C4-2B (cell line): ENCODE results near the gene FBXO27.

Experiments used
- ZFX ChIP-seq: fragments of 450-650 bp; IDR thresholded peaks from 2 replicates; pipeline ENCODE4 v1.6.1; 2017
- TF ChIP-seq, protein P1 (sequence below): fragments of 450-650 bp; conservative IDR thresholded peaks from 2 replicates; pipeline ENCODE4 v1.5.1; 2017; ENCODE audit warnings: mild to moderate bottlenecking

DNA sequence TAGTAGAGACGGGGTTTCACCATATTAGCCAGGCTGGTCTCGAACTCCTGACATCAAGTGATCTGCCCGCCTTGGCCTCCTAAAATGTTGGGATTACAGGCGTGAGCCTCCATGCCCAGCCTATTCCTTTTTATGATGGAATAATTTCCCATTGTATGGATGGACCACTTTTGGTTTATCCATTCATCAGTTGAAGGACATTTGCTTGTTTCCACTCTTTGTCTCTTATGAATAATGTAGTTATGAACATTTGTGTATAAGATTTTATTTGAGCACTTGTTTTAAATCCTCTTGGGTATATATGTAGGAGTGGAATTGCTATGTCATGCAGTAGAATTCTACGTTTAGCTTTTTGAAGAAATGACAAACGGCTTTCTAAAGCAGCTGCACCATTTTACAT lies 23.3 kb downstream of the FBXO27 start:
- TF ChIP-seq, protein P1, sequence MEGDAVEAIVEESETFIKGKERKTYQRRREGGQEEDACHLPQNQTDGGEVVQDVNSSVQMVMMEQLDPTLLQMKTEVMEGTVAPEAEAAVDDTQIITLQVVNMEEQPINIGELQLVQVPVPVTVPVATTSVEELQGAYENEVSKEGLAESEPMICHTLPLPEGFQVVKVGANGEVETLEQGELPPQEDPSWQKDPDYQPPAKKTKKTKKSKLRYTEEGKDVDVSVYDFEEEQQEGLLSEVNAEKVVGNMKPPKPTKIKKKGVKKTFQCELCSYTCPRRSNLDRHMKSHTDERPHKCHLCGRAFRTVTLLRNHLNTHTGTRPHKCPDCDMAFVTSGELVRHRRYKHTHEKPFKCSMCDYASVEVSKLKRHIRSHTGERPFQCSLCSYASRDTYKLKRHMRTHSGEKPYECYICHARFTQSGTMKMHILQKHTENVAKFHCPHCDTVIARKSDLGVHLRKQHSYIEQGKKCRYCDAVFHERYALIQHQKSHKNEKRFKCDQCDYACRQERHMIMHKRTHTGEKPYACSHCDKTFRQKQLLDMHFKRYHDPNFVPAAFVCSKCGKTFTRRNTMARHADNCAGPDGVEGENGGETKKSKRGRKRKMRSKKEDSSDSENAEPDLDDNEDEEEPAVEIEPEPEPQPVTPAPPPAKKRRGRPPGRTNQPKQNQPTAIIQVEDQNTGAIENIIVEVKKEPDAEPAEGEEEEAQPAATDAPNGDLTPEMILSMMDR, result no peak
- TF ChIP-seq ZFX, result no peak
